GM20000 (cell line): ENCODE data around the gene DNMT3B.

Experiments
- DNase-seq: peaks from one replicate; pipeline ENCODE4 v3.0.0; 2012; ENCODE audit warnings: low spot score
- TF ChIP-seq, protein P1 (sequence below): IDR thresholded peaks from 2 replicates; pipeline ENCODE4 v1.5.1; 2012; ENCODE audit warnings: mild to moderate bottlenecking, control low read depth; ENCODE audit errors: extremely low read depth, missing control alignments

DNMT3B gene

GRCh38 chr20:32779500-32780211, 17.5 kb downstream of the DNMT3B start:
- DNase-seq, result no peak
- TF ChIP-seq, protein P1, sequence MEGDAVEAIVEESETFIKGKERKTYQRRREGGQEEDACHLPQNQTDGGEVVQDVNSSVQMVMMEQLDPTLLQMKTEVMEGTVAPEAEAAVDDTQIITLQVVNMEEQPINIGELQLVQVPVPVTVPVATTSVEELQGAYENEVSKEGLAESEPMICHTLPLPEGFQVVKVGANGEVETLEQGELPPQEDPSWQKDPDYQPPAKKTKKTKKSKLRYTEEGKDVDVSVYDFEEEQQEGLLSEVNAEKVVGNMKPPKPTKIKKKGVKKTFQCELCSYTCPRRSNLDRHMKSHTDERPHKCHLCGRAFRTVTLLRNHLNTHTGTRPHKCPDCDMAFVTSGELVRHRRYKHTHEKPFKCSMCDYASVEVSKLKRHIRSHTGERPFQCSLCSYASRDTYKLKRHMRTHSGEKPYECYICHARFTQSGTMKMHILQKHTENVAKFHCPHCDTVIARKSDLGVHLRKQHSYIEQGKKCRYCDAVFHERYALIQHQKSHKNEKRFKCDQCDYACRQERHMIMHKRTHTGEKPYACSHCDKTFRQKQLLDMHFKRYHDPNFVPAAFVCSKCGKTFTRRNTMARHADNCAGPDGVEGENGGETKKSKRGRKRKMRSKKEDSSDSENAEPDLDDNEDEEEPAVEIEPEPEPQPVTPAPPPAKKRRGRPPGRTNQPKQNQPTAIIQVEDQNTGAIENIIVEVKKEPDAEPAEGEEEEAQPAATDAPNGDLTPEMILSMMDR, result no peak

GRCh38 chr20:32780278-32780677, 18.1 kb downstream of the DNMT3B start:
- TF ChIP-seq, protein P1, result no peak

DNA sequence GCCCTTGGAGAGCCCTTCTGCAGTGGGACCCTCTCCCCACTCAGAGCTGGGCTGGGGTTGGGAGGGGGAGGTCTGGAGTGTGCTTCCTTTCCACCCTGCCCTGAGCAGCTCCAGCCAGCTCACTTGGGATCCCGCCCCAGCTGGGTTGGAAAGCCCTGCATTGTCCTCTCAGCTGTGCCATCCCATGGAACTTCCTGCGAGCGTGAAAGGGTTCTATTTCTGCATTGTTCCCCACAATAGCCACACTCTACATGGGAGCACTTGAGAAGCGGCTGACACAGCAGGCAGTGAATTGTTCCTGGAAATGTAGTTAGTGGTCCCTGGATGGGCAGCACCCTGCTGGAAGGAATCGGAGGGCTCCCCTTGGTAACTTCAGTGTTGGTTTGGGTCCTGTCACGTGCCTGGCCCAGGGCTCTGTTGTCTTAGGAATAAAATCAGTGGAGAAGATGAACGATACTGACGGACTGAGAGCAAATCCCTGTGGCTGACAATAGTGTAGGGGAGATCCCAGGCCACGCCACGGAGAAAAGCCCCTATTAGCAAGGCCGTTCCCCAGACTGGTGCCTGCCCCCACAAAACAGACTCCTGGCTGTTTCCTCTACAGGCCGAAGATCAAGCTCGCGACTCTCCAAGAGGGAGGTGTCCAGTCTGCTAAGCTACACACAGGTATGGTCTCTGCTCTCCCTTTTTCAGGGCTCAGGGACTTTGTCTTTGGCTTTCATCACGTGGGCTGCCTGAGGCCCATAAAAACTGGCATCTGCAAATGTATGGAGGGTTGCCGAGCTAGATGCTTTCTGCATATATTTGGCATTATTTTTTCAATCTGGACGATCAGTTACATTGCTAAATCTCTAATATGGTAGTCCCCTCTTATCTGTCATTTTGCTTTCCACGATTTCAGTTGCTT, 18.8 kb downstream of the DNMT3B start:
- no peak for DNase-seq

More at GRCh38 chr20:32780278-32780677, 18.1 kb downstream of the DNMT3B start:
- no peak for DNase-seq

DNA sequence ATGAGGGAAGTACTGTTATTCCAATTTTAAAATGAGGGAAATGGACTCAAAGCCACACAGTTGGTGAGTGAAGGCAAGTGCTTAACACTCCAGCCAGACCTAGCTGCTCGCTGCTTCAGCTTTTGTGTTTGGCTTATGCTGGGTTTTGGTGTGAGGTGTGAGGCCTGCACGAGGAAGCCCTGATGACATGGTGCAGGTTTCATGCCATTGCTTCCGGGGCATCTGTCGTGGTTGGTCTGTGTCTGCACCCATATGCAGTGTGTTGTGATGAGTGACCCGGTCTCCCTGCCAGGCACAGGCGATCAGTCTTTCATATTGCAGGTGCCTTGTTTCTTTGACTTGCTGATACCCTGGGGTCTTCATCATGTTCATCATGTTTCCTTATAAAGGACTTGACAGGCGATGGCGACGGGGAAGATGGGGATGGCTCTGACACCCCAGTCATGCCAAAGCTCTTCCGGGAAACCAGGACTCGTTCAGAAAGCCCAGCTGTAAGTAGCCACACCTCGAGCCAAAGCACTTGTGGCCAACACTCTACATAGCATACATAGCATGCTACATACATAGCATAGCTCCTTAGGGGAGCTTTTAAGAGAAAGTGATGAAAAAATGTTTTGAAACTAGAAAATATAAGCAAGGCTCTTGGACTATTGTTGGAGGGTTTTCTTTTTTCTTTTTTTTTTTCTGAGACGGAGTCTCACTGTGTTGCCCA, 22.3 kb downstream of the DNMT3B start:
- no peak for DNase-seq
- TF ChIP-seq, protein P1, result no peak

More for the DNA sequence above, 18.8 kb downstream of the DNMT3B start:
- TF ChIP-seq, protein P1, result no peak

DNA sequence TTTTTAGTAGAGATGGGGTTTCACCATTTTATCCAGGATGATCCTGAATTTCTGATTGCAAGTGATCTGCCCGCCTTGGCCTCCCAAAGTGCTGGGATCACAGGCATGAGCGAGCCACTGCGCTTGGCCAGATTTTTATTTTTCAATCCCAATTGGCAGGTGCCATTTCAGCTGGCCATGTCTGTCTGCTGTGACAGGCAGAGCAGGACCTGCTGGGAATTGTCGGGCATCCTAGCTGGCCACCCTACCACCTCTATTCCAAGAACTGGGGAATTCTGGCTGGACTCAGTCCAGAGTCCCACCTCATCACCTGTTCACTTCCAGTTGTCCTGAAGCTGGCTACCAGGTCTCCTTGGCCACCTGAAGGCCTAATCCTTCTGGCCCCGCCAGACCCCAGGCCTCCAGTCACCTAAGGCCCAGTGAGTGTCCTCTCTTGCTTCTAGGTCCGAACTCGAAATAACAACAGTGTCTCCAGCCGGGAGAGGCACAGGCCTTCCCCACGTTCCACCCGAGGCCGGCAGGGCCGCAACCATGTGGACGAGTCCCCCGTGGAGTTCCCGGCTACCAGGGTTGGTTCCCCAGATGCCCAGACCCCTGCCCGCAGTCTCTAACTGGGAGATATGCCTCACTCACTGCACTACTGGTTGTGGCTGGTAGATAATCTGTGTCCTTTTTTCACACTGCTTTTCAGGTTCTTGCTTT, 24.0 kb downstream of the DNMT3B start:
- no peak for DNase-seq
- TF ChIP-seq, protein P1, result no peak

GRCh38 chr20:32787168-32787567, 25.0 kb downstream of the DNMT3B start:
- no peak for DNase-seq
- TF ChIP-seq, protein P1, result no peak
